Measurements from ENCODE around the gene SREBF1. TPM values are rescaled to one million over a fixed set of nuclear protein-coding genes. Genes with fewer than 3 reads are reported as not detected.

Gene SREBF1
- total and polyA plus RNA-seq, 3 donors from 2014 or later, result 142 to 256 (median 239) TPM

- no peak for DNase-seq
- H3K4me3 ChIP-seq, result no peak overlapping the region
- TF ChIP-seq CTCF (IDR thresholded peaks at IDR 0.05) (no peak), POLR2A (IDR thresholded peaks at IDR 0.05) (no peak)
- H3K27ac ChIP-seq, result no peak overlapping the region
- WGBS, 2 donors, result 87 to 94% methylated on average over 9 to 23 of the region's 24 CpGs
- H3K27me3 ChIP-seq, result no peaks in the 10 kb centered on the region
- intact Hi-C loops (cut with DNase I; ENCODE audit: low total_unique reads), result no loop called here
- peaks cover 34% of the 10 kb centered on the region for H3K4me1 ChIP-seq
- H3K36me3 ChIP-seq (ENCODE audit: low read depth, missing control alignments), result no peaks in the 10 kb centered on the region
- H3K9me3 ChIP-seq, result no peaks in the 10 kb centered on the region
Observed at GRCh38 chr17:17816831-17817551, 19.8 kb downstream of the SREBF1 start.

GRCh38 chr17:17816240-17816814 is 20.5 kb downstream of the SREBF1 start:
- Histone ChIP-seq H3K4me1 (peaks cover 34% of the 10 kb centered on the region), H3K27ac (no peak overlapping the region), H3K36me3 (ENCODE audit: low read depth, missing control alignments) (no peaks in the 10 kb centered on the region), H3K9me3 (no peaks in the 10 kb centered on the region), H3K4me3 (no peak overlapping the region), H3K27me3 (no peaks in the 10 kb centered on the region)
- WGBS, 2 donors, result 96% methylated on average over 12 to 20 of the region's 22 CpGs
- intact Hi-C loops (cut with DNase I; ENCODE audit: low total_unique reads), result no loop called here
- TF ChIP-seq POLR2A (IDR thresholded peaks at IDR 0.05) (no peak), CTCF (IDR thresholded peaks at IDR 0.05) (no peak)
- no peak for DNase-seq

- H3K36me3 ChIP-seq (ENCODE audit: low read depth, missing control alignments), result no peaks in the 10 kb centered on the region
- no peak for DNase-seq
- WGBS, 2 donors, result 82 to 94% methylated on average over 13 to 17 of the region's 17 CpGs
- no peaks in the 10 kb centered on the region for H3K9me3 ChIP-seq
- intact Hi-C loops (cut with DNase I; ENCODE audit: low total_unique reads), result no loop called here
- H3K4me1 ChIP-seq, result peaks cover 35% of the 10 kb centered on the region
- H3K27me3 ChIP-seq, result no peaks in the 10 kb centered on the region
- no peak overlapping the region for H3K27ac ChIP-seq
- TF ChIP-seq CTCF (IDR thresholded peaks at IDR 0.05) (no peak), POLR2A (IDR thresholded peaks at IDR 0.05) (no peak)
- no peak overlapping the region for H3K4me3 ChIP-seq
Observed at GRCh38 chr17:17815436-17816200, 21.2 kb downstream of the SREBF1 start.

- intact Hi-C loops (cut with DNase I; ENCODE audit: low total_unique reads), result no loop called here
- DNase-seq, result no peak
- Histone ChIP-seq H3K9me3 (no peaks in the 10 kb centered on the region), H3K27me3 (no peaks in the 10 kb centered on the region), H3K4me1 (peaks cover 32% of the 10 kb centered on the region), H3K36me3 (ENCODE audit: low read depth, missing control alignments) (no peaks in the 10 kb centered on the region), H3K27ac (no peak overlapping the region), H3K4me3 (no peak overlapping the region)
- 50 to 70% methylated on average over 3 to 8 of the region's 8 CpGs for WGBS, 2 donors
- TF ChIP-seq CTCF (IDR thresholded peaks at IDR 0.05) (no peak), POLR2A (IDR thresholded peaks at IDR 0.05) (no peak)
Observed at GRCh38 chr17:17815062-17815406, 21.8 kb downstream of the SREBF1 start.
